Thyroid gland (tissue), 4 donors: ENCODE measurements around the gene TTC1.

Source experiments
- CTCF ChIP-seq, 6 experiments: fragments of 200-600 bp in 3 of 6; fragments of 450-650 bp in 3 of 6; sonication (generic) in 3 of 6; IDR thresholded peaks; one replicate each; pipeline ENCODE4 v1.5.1; 2016 to 2019; ENCODE audit warnings: antibody characterized with exemption in 6 of 6, mild to moderate bottlenecking in 2 of 6, inconsistent platforms in 1 of 6, moderate library complexity in 1 of 6
- POLR2A ChIP-seq, 2 donors: fragments of 450-650 bp; IDR thresholded peaks; one replicate each; pipeline ENCODE4 v1.6.1; 2017; ENCODE audit warnings: antibody characterized with exemption in 2 of 2, mild to moderate bottlenecking in 2 of 2, moderate library complexity in 1 of 2

- TF ChIP-seq CTCF (IDR thresholded peaks at IDR 0.05): no peak
- TF ChIP-seq POLR2A (IDR thresholded peaks at IDR 0.05): no peak
These were observed 52.8 kb downstream of the TTC1 start for GRCh38 chr5:160061770-160062169.
